ENCODE measurements around the gene MRFAP1. TPM values are rescaled to one million over a fixed set of nuclear protein-coding genes. Genes with fewer than 3 reads are reported as not detected.

Gene MRFAP1
- total and polyA plus RNA-seq, 2 donors (not counting 1 experiment from before 2014, with no cell fraction given), result 54.8 to 113 TPM

DNA sequence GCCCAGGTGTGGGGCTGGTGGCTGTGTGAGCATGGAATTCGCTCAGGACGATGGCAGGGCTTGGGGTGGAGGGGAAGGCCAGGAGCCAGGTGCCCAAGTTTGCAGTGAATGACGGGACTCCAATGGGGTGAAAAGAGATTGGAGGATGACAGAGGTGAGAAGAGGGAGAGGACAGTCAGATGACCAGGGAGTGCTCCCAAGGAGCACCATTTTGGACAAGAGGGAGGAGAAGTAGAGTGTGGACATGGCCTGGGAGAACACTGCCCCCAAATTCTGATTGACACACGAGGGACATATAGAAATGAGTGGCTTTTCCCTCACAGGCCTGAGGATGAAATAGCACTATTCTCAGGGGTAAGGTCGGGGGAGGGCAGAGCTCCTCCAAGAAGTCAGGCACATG is 6.7 kb downstream of the MRFAP1 start:
- Histone ChIP-seq H3K36me3 (replicated peaks in 1 of 2; ENCODE audit: control extremely low read depth in 1 of 2, control insufficient read depth in 1 of 2, extremely low read depth in 1 of 2, insufficient read depth in 2 of 2, low read length in 1 of 2) (peaks cover 3 to 13% of the 10 kb centered on the region in 2 experiments), H3K9ac (ENCODE audit: low read length) (no peak overlapping the region), H2AFZ (ENCODE audit: insufficient read depth, low read depth, low read length, poor library complexity, severe bottlenecking) (no peak overlapping the region), H3K27ac (ENCODE audit: low read length in 2 of 2) (no peak overlapping the region), H3K9me3 (ENCODE audit: control extremely low read depth in 1 of 3, control insufficient read depth in 2 of 3, insufficient read depth in 1 of 3, low read length in 2 of 3) (no peaks in the 10 kb centered on the region), H3K79me2 (ENCODE audit: control insufficient read depth, insufficient read depth, low read length) (peaks cover 58% of the 10 kb centered on the region), H3K27me3 (replicated peaks in 1 of 4; ENCODE audit: control extremely low read depth in 1 of 4, control insufficient read depth in 3 of 4, insufficient read depth in 4 of 4, low read length in 3 of 4) (no peaks in the 10 kb centered on the region), H3K4me1 (ENCODE audit: control insufficient read depth in 2 of 2, insufficient read depth in 2 of 2, low read length in 2 of 2) (peaks cover 8 to 10% of the 10 kb centered on the region in 2 donors), H3K4me2 (replicated peaks; ENCODE audit: low read depth, low read length, poor library complexity, severe bottlenecking) (no peak overlapping the region), H4K20me1 (ENCODE audit: control insufficient read depth, insufficient read depth, low read length, poor library complexity, severe bottlenecking) (peaks cover under 1% of the 10 kb centered on the region), H3K4me3 (ENCODE audit: control extremely low read depth in 1 of 5, extremely low read depth in 1 of 5, insufficient read depth in 1 of 5, low read depth in 2 of 5, low read length in 4 of 5) (no peak overlapping the region)
- TF ChIP-seq CTCF (IDR thresholded peaks at IDR 0.05) (no peak), EZH2 (IDR thresholded peaks at IDR 0.05; ENCODE audit: borderline replicate concordance, insufficient read depth, low read depth, low read length, poor library complexity, severe bottlenecking) (no peak)
- WGBS (ENCODE audit: insufficient coverage), result 91% methylated on average over 5 of the region's 5 CpGs
- ChIA-PET POLR2A (no interaction called here), CTCF (no interaction called here)
- ATAC-seq (ENCODE audit: low read depth) (no peak), DNase-seq (no peak)
- no peak overlapping the region for H3K4me3 Mint-ChIP-seq
- intact Hi-C loops (cut with micrococcal nuclease), result no loop called here
- H3K27ac Mint-ChIP-seq, result no peak overlapping the region
- H3K4me1 Mint-ChIP-seq, result peaks cover 12% of the 10 kb centered on the region
- no peaks in the 10 kb centered on the region for H3K27me3 Mint-ChIP-seq
- H3K9me3 Mint-ChIP-seq (ENCODE audit: insufficient read depth), result no peaks in the 10 kb centered on the region

- ChIA-PET CTCF (no interaction called here), POLR2A (no interaction called here)
- H3K9me3 ChIP-seq (ENCODE audit: control extremely low read depth in 1 of 3, control insufficient read depth in 2 of 3, insufficient read depth in 1 of 3, low read length in 2 of 3), result no peaks in the 10 kb centered on the region
- WGBS (ENCODE audit: insufficient coverage), result 71% methylated on average over 6 of the region's 6 CpGs
- no peaks in the 10 kb centered on the region for H3K9me3 Mint-ChIP-seq (ENCODE audit: insufficient read depth)
- H2AFZ ChIP-seq (ENCODE audit: insufficient read depth, low read depth, low read length, poor library complexity, severe bottlenecking), result no peak overlapping the region
- H3K4me1 Mint-ChIP-seq, result peaks cover 7% of the 10 kb centered on the region
- H3K27ac ChIP-seq (ENCODE audit: low read length in 2 of 2), result no peak overlapping the region
- H3K27me3 Mint-ChIP-seq, result no peaks in the 10 kb centered on the region
- peaks cover 3 to 6% of the 10 kb centered on the region in 2 donors for H3K4me1 ChIP-seq (ENCODE audit: control insufficient read depth in 2 of 2, insufficient read depth in 2 of 2, low read length in 2 of 2)
- H3K4me2 ChIP-seq (replicated peaks; ENCODE audit: low read depth, low read length, poor library complexity, severe bottlenecking), result no peak overlapping the region
- peaks cover 53% of the 10 kb centered on the region for H3K79me2 ChIP-seq (ENCODE audit: control insufficient read depth, insufficient read depth, low read length)
- no peaks in the 10 kb centered on the region for H4K20me1 ChIP-seq (ENCODE audit: control insufficient read depth, insufficient read depth, low read length, poor library complexity, severe bottlenecking)
- H3K27me3 ChIP-seq (replicated peaks in 1 of 4; ENCODE audit: control extremely low read depth in 1 of 4, control insufficient read depth in 3 of 4, insufficient read depth in 4 of 4, low read length in 3 of 4), result no peaks in the 10 kb centered on the region
- no peak overlapping the region for H3K4me3 Mint-ChIP-seq
- H3K4me3 ChIP-seq (ENCODE audit: control extremely low read depth in 1 of 5, extremely low read depth in 1 of 5, insufficient read depth in 1 of 5, low read depth in 2 of 5, low read length in 4 of 5), result no peak overlapping the region
- H3K27ac Mint-ChIP-seq, result no peak overlapping the region
- H3K9ac ChIP-seq (ENCODE audit: low read length), result no peak overlapping the region
- no peak for TF ChIP-seq CTCF (IDR thresholded peaks at IDR 0.05)
- TF ChIP-seq EZH2 (IDR thresholded peaks at IDR 0.05; ENCODE audit: borderline replicate concordance, insufficient read depth, low read depth, low read length, poor library complexity, severe bottlenecking), result no peak
- ATAC-seq (ENCODE audit: low read depth) (no peak), DNase-seq (no peak)
- H3K36me3 ChIP-seq (replicated peaks in 1 of 2; ENCODE audit: control extremely low read depth in 1 of 2, control insufficient read depth in 1 of 2, extremely low read depth in 1 of 2, insufficient read depth in 2 of 2, low read length in 1 of 2), result peaks cover 0 to 8% of the 10 kb centered on the region in 2 experiments
- intact Hi-C loops (cut with micrococcal nuclease), result no loop called here
Observed at GRCh38 chr4:6647582-6648230, 7.2 kb downstream of the MRFAP1 start.

All from B cell (primary cell).